Fibroblast of skin of abdomen (primary cell): Measurements from ENCODE around the gene GIT1.

Source experiments
- DNase-seq: peaks from one replicate; pipeline ENCODE4 v3.0.0-alpha.2; 2013

GIT1 gene

DNA sequence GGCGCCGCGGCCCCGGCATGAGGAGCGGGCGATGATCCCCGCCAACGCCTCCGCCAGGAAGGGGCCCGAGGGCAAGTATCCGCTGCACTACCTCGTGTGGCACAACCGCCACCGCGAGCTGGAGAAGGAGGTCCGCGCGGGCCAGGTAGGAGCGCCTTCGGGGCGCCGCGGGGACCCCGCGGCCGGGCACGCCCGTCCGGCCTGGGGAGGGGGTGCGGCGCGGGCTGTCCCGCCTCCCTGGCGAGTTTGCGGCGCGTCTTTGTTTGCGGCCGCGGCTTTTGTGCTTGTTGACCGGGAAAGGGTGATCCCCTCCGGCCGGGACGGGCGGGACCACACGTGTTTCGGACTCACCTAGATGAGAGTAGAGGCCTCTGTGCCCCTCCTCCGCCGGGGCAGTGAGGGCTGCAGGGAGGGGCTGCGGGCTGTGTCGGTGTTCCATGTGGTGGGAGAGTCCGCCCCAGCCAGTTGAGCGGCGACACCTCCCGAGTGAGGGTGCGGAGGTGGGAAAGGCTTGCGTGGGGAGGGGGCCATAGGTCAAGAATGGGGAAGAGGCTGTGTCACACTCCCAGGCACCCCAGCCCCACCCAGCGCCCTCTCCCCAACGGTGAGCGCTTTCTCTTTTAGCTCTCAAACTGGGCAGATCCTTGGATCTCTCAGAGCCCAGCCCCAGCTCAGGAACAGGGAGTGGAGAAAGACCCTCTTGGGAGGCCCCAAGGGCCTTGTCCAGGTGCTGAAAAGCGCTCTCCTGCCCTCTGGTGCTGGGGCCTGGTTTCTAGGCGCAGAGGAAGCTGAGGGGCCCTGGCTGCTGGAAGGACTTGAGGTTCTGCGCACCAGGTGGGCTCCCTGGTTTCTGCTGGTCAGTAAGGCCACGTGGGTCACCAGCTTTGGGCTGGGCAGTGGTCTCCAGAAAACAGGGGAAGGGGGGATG is 4.4 kb upstream of the GIT1 start:
- no peak for DNase-seq

DNA sequence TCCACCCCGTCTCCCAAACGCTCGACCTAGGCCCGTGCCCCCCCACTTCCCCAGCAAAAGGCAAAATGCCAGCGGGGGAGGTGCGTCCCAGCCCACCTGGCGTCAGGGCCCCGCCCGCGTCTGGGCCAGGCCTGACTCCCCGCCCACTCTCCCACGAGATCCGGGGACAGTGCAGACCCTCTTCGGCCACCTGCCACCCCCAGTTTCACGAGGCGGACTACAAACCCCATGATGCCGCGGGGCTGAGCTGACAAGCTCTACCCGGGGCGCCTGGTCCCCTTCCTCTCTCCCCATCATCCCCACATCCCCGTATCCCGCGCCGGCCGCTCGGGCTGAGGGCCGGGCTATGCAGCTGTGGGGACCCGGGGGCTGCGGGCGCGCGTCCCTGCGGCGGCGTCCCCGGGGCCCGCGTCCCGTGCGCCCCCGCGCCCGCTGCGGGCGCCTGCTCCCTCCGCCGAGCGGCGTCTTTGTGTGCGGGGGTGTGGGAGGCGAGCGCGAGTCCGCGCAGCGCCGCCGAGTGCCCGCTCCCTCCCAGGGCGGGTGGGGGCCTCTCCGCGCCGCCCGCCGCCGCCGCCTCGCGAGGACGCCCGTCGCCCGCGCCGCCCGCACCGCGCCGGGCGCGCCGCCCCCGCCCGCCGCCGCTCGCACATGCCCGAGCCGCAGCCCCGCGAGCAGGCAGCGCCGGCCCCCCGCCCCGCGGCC is 3.6 kb upstream of the GIT1 start, which contains the start of gene ANKRD13B:
Gene ANKRD13B, plus strand, starts transcription at position 283 of the 702 bp plus-strand sequence. CDS start 490 bp downstream, outside the sequence.
- DNase-seq = no peak

DNA sequence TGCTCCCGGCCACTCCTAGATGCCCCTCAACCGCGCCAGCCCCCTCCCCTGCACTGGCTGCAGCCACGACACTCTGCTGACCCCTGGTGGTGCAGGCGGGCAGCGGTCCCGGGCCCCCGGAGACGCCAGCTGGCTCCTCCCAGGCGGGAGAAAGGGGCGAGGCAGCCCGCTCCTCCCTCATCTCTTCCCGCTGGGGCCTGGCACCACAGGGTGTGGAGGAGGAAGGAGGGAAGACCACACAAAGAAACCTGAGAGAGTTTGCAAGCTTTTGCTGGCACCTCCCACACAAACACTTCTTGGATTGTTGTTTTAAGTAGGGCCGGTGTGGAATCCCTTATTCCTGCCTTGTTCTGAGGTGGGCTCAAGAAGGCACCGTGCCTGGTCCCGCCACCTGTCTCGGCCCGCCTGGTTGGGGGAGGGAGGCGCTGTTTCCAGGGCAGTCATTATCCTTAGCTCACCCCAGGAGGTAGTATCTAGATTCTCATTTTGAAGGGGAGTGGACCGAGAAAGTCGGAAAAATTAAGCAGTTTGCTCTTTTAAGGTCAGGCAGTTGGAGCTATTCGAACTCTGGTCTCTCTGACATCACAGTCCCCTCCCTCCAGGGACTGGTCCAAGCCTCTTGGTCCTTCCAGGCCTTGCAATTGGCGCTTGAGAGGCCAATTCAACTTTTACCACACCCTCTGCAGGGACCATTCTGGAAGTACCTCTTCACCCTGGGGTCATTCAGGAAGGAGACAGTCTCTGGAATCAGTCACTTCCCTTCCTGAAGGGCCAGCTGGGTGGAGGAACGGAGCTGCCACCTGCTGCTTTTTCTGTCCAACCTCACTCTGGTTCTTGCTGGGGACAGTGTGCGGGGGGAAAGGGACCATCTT is 2.5 kb upstream of the GIT1 start:
- peak; percentile 78 for DNase-seq

DNA sequence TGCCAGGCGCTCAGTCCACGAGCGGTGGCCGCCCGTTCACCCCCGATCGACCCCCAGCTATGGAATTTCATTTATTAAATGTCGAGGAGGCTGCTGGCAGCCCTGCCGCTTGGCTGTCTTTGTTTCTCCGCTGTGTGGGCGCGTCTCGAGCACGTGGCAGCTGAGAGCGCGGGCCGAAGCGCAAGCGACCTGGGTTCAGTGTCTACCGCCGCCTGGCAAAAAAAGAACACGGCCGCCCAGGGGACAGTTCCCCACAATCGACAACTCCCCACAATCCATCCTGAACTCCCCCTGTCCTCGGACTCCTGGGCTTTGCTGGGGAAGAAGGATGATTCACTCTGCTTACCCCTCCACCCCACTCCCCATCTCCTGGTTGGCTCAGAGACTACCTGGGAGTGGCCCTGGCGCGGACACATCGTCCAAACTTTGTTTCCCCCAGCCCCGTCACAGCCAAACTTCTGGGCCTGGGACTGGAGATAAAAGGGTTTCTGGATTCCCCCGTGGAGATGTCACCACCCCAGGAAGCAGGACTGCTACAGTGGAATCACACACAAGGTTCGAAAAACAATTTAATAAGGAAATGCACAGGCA is 1.8 kb upstream of the GIT1 start:
- DNase-seq = peak; percentile 73

DNA sequence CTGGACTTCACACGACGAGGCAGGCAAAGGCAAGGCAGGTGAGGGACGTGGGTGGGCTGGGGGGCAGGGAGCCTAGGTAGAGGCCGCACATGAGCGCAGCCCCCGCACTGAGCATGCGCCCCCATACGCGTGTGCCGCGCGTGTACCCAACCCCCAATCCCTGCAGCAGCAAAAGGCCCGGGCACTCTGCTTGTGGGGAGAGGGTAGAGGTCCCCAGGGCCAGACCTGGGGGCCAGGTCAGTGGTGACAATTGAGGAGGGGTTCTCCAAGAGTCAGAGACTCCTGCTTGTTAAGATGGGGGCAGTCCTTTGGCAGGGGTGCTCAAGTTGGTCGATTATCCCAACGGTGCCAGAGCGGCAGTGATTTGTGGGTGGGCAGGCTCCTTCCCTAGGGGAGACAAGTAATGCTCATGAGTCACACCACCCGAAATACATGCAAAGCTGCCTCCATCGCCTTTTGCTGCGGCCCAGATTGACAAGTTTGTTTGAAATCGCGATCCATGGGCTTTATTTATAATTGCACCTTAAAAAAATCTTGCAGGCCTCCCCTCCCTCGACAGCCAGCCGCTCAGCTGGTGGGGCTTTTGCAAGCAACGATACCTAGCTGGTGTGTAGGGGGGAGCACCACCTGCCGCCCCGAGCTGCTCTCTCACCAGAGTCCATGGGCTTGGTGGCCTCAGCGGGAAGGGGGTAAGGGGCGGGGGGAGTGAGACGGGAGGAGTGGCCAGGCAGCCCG is 1.1 kb upstream of the GIT1 start:
- DNase-seq = peak; percentile 63

DNA sequence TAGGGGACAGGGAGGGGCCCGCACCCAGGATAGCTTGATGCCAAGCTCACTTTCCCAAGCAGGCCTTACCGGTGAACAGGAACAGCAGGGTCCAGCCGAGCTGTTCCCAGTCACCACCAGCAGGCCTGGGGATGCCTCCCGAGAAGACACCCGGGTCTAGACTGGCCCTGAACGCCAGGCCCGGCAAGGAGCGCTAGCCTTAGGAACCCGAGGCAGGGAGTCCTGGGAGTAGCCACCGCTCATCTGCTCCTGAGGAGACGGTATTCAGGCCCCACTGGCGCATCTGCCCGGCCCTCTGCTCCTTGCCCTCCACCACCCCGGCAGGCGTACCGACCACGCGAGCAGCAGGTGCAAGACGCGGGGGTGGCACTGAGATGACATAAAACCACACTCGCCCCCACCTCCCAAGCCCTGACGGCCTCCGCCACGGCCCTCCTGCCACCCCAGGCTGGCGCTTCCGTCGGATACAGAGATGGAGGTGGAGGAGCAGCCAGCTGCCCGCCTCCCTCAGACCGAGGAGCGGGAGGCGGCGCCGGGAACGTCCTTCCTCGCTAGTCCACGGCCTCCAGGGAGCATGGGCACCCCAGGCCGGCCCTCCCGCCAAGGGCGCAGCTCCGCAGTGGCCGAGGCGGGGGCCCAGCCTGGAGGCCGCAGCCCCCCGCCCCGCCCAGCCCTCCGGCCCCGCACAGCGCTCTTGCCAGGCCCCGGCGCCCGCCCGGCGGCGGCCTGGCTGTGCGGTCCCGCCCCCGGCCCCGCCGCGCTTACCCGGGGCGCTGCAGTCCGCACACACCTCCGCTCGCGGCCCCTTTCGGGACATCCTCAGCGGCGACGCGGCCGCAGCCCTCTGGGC is 661 bp downstream of the GIT1 start:
- DNase-seq = no peak

DNA sequence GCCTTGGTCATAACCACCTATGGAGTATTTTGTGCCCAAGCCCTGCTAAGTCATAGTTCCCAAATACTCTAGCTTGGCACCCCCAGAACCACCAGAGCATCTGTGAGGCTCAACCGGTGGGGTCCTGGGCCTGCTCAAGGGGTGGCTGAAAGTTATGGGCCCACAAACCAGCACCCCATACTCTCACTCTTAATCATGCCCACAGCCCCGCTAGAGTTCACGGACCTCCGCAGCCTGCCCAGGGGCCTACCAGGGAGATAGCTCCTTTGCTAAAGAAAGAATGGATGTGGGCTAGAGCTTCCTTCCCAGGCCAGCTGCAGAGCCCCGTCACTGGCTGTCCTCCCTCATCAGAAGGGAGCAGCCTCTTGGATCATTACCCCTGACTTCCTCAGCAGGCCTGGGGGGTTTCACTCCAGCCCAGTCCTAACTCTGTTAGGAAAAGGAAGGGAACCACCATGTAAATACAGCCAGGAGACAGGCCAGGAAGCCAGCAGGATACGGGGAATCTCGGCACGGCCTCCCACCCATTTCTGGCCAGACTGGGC is 1.4 kb downstream of the GIT1 start:
- no peak for DNase-seq

DNA sequence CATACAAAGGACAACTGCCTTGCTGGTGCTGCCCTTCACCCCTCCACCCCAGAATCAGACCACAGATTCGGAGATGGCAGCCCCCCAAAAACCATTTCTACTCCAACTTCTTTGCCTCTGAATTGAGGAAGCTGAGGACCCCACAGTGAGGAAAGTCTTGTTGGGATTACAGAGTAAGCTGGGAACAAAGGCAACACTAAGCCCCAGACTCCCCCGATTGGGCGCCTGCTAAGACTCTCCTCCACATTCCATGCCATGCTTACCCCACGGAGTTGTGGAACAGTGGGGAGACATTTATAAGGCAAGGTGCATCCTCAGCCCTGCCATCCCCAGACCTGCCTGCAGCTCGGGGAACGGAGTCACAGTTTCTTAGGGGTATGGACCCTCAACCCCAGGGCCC is 1.9 kb downstream of the GIT1 start:
- no peak for DNase-seq

DNA sequence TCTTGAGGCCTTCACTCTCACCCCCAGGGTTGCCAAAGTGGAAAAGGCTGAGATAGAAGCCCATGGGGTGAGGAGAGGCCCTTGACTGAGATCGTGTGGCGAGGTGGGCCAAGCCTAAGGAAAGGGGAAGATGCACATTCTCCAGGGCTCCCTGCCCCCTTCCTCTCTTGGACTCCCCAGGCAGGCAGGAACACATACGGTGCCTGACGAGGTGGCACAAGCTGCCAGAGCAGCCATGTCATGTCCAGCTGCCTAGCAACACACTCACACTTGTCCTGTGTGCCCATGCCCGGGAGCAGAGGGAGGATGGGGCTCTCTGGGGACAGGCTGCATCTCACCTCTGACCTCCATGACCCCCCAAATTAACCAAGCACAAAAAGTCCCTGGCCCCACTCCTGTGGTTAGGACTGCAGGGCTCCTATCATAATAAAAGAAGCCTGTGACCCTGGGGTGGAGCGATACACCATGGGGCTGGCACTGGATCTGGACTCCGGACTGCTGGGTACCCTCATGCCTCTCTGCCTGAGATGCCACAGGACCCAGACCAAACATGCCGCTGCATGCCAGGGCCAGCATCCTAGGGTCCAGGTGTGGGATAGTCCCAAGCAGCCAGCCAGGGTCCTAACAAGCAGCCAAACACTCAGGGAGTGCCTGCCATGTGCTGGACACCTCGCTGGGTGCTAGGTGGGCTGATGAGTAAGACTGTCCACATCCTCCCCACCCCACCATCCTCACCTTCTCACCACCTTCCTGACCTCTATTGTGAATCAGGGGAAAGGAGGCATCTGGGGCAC is 2.6 kb downstream of the GIT1 start:
- DNase-seq = no peak

DNA sequence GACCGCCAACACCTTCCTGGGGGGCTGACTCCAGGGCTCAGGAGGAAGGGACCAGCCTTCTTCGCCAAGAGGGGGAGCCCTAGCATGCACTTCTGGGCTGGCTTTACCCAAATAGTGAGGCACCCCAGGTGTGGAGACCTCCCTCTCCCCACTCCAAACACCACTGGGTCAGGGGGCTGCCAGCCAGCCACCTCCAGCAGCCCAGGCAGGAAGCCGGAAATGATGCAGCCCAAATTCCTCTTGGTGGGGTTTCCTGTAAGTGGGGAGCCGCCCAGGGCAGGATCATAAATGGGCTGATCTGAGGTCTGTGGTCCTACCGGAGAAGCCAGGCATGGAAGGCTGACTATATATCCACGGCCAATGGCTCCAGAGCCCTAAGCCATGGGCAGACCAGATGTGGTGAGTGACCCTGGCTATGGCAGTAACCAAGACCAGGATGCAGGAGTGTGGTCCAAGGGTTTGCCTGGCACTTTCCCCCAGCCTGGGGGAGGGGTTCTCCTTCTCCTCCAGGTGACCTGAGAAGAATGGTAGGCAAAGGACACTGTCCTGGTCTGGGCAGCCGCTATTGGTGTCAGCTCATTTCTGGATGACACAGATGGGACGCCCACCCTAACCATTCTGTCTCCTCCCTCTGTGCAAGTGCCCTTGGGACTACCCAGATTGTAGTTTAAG is 4.2 kb downstream of the GIT1 start:
- DNase-seq = peak; percentile 26

DNA sequence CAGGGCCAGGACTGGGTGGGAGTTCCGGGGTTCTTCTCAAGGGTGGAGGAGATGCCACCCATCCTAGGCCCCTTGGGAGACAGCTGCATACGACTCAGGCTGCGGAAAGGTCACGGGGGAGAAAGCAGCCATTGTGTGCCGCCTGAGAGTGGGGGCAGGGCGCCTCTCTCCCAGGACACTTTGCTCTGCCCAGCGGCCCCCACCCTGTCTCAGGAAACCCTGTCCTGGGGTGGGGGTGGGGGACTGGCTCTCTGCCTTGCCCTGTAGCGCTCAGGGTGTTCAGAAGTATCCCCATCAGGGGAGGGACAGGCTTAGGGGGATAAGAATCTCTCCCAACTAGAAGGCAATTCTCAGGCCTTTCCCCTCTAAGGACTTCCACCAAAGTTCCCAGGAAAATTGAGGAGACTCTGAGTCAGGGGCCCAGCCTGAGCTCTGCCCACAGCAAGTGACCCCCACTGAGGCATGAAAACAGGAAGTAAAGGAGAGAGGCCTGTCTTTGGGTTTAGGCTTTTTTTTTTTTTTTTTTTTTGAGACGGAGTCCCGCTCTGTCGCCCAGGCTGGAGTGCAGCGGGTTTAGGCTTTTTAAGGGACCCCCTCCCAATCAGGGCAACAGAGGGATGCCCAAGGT is 4.9 kb downstream of the GIT1 start:
- no peak for DNase-seq

DNA sequence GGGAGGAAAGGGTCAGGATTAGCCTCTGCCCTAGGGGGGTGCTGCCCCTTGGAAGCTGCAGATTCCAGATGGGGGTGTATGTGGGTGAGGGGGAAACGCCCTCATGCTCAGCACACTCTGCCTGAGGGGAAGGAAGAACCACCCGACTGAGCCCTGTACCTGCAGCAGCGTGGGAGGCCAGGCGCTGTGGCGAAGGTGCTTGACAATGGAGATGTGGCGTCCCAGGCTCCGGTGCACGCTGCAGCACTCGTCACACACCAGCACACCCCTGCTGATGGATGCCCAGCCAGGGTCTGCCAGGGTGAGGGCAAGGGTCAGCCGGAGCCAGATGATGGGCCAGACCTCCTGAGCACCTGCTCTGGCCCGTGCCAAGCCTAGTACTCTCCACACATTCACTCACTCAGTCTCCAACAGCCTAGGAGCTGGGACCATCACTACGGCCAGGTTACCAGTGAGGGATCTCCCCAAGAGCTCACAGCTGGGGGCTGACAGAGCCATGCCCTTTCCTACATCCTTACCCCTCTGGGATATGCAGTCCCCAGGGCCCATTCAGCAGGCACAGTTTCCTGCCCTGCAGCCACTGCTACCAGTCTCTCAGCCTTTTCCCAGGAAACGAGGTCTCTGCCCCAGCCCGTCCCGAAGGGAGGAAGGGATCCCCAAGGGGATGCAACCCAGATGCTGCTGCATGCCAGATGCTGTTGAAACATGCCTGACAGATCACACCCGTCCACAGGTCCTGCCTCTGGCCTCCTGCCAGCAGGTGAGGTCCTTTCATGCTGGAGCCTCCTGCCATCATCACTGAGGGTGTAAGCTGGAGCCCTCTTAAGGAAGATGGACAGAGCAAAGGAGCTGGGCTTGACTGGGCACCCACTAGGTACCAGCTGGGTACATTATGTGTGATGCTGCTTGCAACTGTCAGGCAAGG is 5.9 kb downstream of the GIT1 start:
- DNase-seq = no peak

DNA sequence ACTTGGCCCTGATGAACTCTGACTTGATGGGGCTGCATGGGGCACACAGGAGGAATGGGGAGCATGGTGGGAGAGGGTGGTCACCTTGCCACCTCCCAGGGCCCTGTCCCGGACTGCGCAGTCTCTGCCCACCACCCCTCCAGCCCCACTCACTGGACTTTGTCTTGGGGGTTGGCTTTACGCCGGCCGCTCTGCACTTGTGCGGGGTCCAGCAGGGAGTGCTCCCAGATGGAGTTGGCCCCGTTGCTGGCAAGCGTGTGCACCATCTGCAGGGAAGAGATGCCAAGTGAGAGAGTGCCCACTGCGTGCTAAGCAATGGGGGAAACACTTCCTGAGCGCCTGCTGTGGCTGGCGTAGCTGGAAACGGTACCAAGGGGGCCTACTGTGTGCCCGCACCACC is 6.7 kb downstream of the GIT1 start:
- no peak for DNase-seq

DNA sequence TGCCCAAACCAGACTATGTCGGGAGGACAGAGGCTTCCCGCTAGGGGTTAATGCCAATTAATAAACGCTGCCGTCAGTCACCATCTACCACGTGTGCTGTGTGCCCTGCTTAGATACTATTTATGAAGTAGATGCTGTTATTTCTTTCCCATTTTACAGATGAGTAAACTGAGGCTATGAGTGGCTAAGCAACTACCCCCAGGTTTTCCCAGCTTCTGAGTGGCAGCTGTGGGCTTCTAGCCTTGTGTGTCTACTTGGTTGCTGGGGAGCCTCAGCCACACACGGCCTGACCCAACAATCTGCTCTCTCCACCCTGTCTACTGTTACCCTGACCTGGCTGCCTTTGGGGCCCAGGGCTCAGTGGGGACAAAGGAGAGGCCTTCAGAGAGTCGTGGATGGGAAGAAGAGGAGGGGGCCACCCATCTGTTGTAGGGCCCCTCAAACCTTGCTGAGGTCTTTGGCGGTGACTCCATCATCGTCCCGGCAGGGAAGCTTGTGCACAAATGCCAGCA is 7.1 kb downstream of the GIT1 start:
- no peak for DNase-seq

DNA sequence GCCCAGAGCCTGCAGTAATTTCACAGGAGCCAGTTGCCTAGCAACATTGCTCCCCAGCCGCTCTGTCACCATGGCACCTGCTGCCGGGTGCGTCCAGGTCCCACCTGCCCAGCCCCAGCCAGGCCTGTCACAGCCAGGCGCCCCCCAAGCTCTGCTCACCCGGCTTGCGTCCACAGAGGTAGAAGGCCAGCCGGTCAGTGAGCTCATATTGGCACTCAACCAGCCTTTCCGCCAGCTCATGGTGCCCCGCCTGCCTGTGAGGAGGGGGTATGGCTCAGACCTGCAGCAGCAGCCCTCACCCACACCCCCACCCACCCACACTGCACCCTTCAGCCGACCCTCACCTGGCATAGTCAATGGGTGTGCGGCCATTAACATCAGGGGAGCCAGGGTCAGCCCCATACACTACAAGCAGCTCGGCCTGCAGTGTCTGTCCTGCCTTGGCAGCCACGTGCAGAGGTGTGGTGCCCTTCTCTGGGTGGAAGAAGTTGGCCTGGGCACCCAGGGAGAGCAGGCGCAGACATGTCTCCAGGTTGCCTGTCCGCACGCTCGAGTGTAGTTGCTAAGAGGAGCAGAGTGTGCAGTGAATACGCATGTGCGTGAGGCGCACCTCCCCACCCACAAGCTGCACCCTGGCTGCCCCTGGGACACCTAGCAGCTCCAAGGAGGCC is 7.7 kb downstream of the GIT1 start:
- DNase-seq = no peak
